ENCODE results near the gene HIC1. TPM values are rescaled to one million over a fixed set of nuclear protein-coding genes. Genes with fewer than 3 reads are reported as not detected.

Gene HIC1
- total and polyA plus RNA-seq, 7 donors = 2.0 to 12.6 (median 4.3) TPM

DNA sequence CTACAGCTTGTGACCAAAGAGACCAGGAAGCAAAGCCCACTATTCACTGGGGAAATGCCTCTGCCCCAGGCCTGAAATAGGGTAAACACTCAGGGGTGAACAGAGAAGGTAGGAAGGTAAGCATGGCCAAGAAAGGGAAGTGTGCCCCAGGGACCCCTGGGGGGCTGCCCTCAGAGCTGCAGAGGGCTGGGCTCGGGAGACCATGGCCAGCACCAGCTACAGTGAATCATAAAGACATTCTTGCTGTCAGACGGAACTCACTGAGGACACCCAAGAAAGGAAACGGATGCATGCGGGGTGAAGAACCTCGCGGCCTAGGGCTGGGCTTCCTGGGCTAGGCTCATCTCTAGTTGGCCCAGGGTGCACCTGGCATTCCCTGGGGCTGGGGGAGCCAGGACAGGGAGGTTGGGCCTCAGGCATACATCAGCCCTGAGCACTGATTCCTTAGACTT lies 9.6 kb downstream of the HIC1 start:
- intact Hi-C loops (cut with DNase I) = no loop called here
- no peak overlapping the region for H3K4me3 ChIP-seq

DNA sequence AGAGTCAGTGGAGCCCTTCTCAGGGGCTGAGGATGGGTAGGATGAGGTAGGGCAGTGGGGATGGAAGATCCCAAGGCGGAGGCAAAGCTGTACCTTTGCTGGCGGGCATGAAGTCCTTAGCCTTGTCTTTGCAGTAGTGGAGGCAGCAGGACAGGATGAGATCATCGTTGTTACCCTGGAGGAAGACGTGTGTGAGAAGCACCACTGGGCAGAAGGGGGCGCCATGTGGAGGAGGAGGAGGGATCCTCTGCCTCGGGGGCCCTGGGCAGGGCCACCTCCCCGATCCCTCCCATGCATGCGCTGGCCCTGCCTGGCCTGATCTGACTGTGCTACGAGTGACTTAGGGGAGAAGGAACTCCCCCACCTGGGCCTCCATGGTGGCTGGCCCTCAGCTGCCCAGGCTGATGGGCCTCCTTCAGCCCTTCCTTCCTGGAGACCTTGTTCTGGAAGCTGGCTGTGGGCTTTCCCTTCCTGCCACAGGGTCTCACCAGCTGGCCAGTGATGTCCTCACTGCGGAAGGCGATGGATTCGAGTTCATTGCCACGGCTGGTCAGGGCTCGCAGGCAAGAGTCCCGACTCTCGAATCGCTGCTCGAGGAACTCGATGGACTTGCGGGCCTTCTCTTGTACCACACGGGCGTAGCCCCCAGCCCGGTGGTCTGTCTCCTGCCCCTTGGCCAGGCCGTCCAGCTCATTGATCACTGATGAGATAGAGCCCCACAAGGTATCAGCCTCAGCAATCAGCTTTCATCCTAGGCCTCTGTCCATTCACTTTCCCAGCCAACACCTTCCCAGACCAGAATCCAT lies 10.3 kb downstream of the HIC1 start:
- peaks cover 0 to 56% of the 10 kb centered on the region in 2 donors for H3K36me3 ChIP-seq (ENCODE audit: insufficient read depth in 1 of 2, low read depth in 1 of 2)
- 77 to 80% (median 79%) methylated on average over 24 of the region's 24 CpGs for WGBS, 3 donors
- ATAC-seq (peak; percentile 20 to 32 (median 28)), DNase-seq (peak; percentile 64 to 83)
- peak overlapping the region; percentile 62 for H3K27ac ChIP-seq
- no peaks in the 10 kb centered on the region for H3K4me1 ChIP-seq
- H3K4me3 ChIP-seq = no peak overlapping the region
- H3K27me3 ChIP-seq (ENCODE audit: insufficient read depth in 3 of 3, low read length in 2 of 3) = no peaks in the 10 kb centered on the region
- H3K9me3 ChIP-seq = no peaks in the 10 kb centered on the region
- TF ChIP-seq, protein P1, sequence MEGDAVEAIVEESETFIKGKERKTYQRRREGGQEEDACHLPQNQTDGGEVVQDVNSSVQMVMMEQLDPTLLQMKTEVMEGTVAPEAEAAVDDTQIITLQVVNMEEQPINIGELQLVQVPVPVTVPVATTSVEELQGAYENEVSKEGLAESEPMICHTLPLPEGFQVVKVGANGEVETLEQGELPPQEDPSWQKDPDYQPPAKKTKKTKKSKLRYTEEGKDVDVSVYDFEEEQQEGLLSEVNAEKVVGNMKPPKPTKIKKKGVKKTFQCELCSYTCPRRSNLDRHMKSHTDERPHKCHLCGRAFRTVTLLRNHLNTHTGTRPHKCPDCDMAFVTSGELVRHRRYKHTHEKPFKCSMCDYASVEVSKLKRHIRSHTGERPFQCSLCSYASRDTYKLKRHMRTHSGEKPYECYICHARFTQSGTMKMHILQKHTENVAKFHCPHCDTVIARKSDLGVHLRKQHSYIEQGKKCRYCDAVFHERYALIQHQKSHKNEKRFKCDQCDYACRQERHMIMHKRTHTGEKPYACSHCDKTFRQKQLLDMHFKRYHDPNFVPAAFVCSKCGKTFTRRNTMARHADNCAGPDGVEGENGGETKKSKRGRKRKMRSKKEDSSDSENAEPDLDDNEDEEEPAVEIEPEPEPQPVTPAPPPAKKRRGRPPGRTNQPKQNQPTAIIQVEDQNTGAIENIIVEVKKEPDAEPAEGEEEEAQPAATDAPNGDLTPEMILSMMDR (IDR thresholded peaks at IDR 0.05) = no peak
- intact Hi-C loops (cut with DNase I) = no loop called here

More for the DNA sequence above, 9.6 kb downstream of the HIC1 start:
- no peaks in the 10 kb centered on the region for H3K4me1 ChIP-seq
- peak in 3 of 4 donors; percentile 2 to 5 (median 2) for ATAC-seq
- WGBS, 3 donors = 57 to 81% (median 70%) methylated on average over 6 of the region's 6 CpGs
- H3K9me3 ChIP-seq = no peaks in the 10 kb centered on the region
- DNase-seq = peak in 1 of 2 donors; percentile 30
- no peaks in the 10 kb centered on the region for H3K27me3 ChIP-seq (ENCODE audit: insufficient read depth in 3 of 3, low read length in 2 of 3)
- H3K36me3 ChIP-seq (ENCODE audit: insufficient read depth in 1 of 2, low read depth in 1 of 2) = peaks cover 0 to 63% of the 10 kb centered on the region in 2 donors
- TF ChIP-seq, protein P1 (IDR thresholded peaks at IDR 0.05) = no peak
- peak overlapping the region; percentile 62 for H3K27ac ChIP-seq

DNA sequence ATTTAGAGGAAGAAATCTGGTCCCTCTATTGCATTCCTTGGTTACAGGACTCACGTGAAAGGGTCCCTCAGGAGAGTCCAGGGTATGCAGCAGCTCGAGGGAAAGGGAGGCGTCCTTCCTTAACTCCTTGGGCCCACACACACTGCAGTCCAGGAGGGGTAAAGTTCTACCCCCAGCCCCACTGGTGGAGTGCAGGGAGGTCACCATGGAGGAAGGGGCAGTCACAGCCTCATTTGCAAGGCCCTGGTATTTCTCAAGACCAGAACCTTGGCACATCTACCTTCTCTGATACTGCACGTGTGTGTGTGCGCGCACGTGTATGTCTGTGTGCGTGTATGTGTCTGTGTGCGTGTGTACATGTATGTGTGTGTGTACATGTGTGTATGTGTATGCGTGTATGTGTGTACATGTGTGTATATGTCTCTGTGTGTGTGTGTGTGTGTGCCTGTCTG lies 11.1 kb downstream of the HIC1 start:
- no peaks in the 10 kb centered on the region for H3K9me3 ChIP-seq
- peaks cover 0 to 54% of the 10 kb centered on the region in 2 donors for H3K36me3 ChIP-seq (ENCODE audit: insufficient read depth in 1 of 2, low read depth in 1 of 2)
- TF ChIP-seq, protein P1 (IDR thresholded peaks at IDR 0.05) = no peak
- H3K4me3 ChIP-seq = no peak overlapping the region
- WGBS, 3 donors = 72 to 81% (median 77%) methylated on average over 10 of the region's 10 CpGs
- ATAC-seq = peak in 1 of 4 donors; percentile 6
- H3K27ac ChIP-seq = peak overlapping the region; percentile 62
- no peaks in the 10 kb centered on the region for H3K4me1 ChIP-seq
- DNase-seq = no peak
- intact Hi-C loops (cut with DNase I) = no loop called here
- no peaks in the 10 kb centered on the region for H3K27me3 ChIP-seq (ENCODE audit: insufficient read depth in 3 of 3, low read length in 2 of 3)

DNA sequence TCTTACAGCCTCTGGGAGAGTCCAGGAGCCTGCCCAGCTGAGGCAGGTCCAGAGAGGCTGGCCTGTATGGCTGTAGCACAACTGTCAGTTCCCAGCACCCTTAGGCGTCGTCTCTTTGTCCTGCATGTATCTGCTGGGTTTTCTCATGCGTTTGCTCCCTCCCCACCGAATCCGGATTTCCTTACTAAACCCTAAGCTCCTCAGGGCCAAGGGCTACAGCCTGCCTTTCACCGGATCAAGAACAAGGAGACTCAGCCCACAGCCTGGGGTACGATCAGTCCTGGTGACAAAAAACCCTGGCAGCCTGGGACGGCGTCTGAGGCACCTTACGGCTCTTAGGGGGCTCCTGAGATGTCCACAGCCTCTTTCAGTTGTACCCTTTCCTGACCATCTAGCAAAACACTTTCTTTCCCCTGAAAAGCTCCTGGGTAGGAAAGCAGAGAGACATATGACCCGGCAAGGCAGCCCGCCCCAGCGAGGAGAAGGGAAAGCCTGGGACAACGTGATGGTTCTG lies 12.2 kb downstream of the HIC1 start:
- Histone ChIP-seq H3K27ac (peak overlapping the region; percentile 75), H3K9me3 (no peaks in the 10 kb centered on the region), H3K27me3 (ENCODE audit: insufficient read depth in 3 of 3, low read length in 2 of 3) (no peaks in the 10 kb centered on the region), H3K4me1 (no peaks in the 10 kb centered on the region), H3K36me3 (ENCODE audit: insufficient read depth in 1 of 2, low read depth in 1 of 2) (peaks cover 0 to 54% of the 10 kb centered on the region in 2 donors), H3K4me3 (no peak overlapping the region)
- no peak for DNase-seq
- intact Hi-C loops (cut with DNase I) = no loop called here
- 59 to 62% (median 62%) methylated on average over 14 of the region's 14 CpGs for WGBS, 3 donors
- no peak for ATAC-seq
- TF ChIP-seq, protein P1 (IDR thresholded peaks at IDR 0.05) = no peak
